Regular cardiac myocyte (primary cell): Measurements from ENCODE around the gene PERM1. TPM values are rescaled to one million over a fixed set of nuclear protein-coding genes. Genes with fewer than 3 reads are reported as not detected.

ENCODE experiments used
- total RNA-seq: library from RNA; depleted of rRNA; stranded (reverse); fragments of >200 nt; gene quantifications from 2 replicates; pipeline ENCODE4 v1.2.3, GENCODE V29; 2014

The PERM1 gene
- total RNA-seq: 0.38 and 8.5 TPM in 2 replicates

GRCh38 chr1:981955-982558, at the start of gene PERM1:
Gene PERM1 (minus strand): TSS chr1:982093. CDS start chr1:981029, 1,064 bp downstream.

GRCh38 chr1:1020000-1020404, 38.1 kb upstream of the PERM1 start, which contains the start of gene AGRN:
Gene AGRN (plus strand): TSS chr1:1020120. CDS start chr1:1020173, 53 bp downstream.

GRCh38 chr1:1013105-1013921, 31.4 kb upstream of the PERM1 start, which contains the start of gene ISG15:
Gene ISG15 (plus strand): TSS chr1:1013497. CDS start chr1:1013574, 77 bp downstream.

GRCh38 chr1:999725-1000356, 17.9 kb upstream of the PERM1 start, which contains the start of gene HES4:
Gene HES4 (minus strand): TSS chr1:1000097. CDS start chr1:999973, 124 bp downstream.

GRCh38 chr1:966135-966703, 15.7 kb downstream of the PERM1 start, which contains the start of gene PLEKHN1:
Gene PLEKHN1 (plus strand): TSS chr1:966482. CDS start chr1:966532, 50 bp downstream.

GRCh38 chr1:960363-961131, 21.3 kb downstream of the PERM1 start, which contains the start of gene KLHL17:
Gene KLHL17 (plus strand): TSS chr1:960584. CDS start chr1:960694, 110 bp downstream.

GRCh38 chr1:958823-959730, 22.8 kb downstream of the PERM1 start, which contains the start of gene NOC2L:
Gene NOC2L (minus strand): TSS chr1:959256. CDS start chr1:959240, 16 bp downstream.

Other genes starting within 250 kb of the PERM1 start
- gene SAMD11, start 58.2 kb downstream of the PERM1 start, total RNA-seq: 4.5 and 5.8 TPM in 2 replicates
- gene NOC2L, start 22.8 kb downstream of the PERM1 start, total RNA-seq: 57.2 and 178 TPM in 2 replicates
- gene KLHL17, start 21.5 kb downstream of the PERM1 start, total RNA-seq: 5.0 and 7.9 TPM in 2 replicates
- gene PLEKHN1, start 15.6 kb downstream of the PERM1 start, total RNA-seq: 0.28 and 0.58 TPM in 2 replicates
- 4.2 and 7.6 TPM in 2 replicates for gene HES4, start 18.0 kb upstream of the PERM1 start, total RNA-seq
- gene ISG15, start 31.4 kb upstream of the PERM1 start, total RNA-seq: 48.8 and 104 TPM in 2 replicates
- 25.9 and 49.3 TPM in 2 replicates for gene AGRN, start 38.0 kb upstream of the PERM1 start, total RNA-seq
- not detected in 2 replicates for gene RNF223, start 92.2 kb upstream of the PERM1 start, total RNA-seq
- 4.4 and 5.4 TPM in 2 replicates for gene C1orf159, start 134.0 kb upstream of the PERM1 start, total RNA-seq
- not detected in 2 replicates for gene TTLL10, start 191.8 kb upstream of the PERM1 start, total RNA-seq
- gene TNFRSF18, start 224.5 kb upstream of the PERM1 start, total RNA-seq: 0.28 TPM in 1 of 2 replicates, not detected in the other
- gene TNFRSF4, start 232.1 kb upstream of the PERM1 start, total RNA-seq: not detected in 2 replicates
- 90.1 and 109 TPM in 2 replicates for gene SDF4, start 249.9 kb upstream of the PERM1 start, total RNA-seq